Parathyroid adenoma (tissue), 2 donors: Measurements from ENCODE around the gene SBNO2.

ENCODE experiments used
- H2AFZ ChIP-seq: fragments of 300-600 bp; sonication (generic); one replicate; pipeline ENCODE4 v1.7.0; 2017; ENCODE audit warnings: antibody characterized with exemption, mild to moderate bottlenecking
- H3K27ac ChIP-seq: fragments of 300-600 bp; sonication (generic); one replicate; pipeline ENCODE4 v1.7.0; 2017
- H3K27me3 ChIP-seq: fragments of 300-600 bp; sonication (generic); one replicate; pipeline ENCODE4 v1.7.0; 2017; ENCODE audit warnings: low read length; ENCODE audit not compliant: control insufficient read depth, insufficient read depth
- H3K36me3 ChIP-seq: fragments of 300-600 bp; sonication (generic); one replicate; pipeline ENCODE4 v1.7.0; 2017; ENCODE audit warnings: low read length; ENCODE audit not compliant: control insufficient read depth, insufficient read depth
- H3K4me1 ChIP-seq: fragments of 300-600 bp; sonication (generic); one replicate; pipeline ENCODE4 v1.7.0; 2017; ENCODE audit warnings: control low read depth
- H3K4me2 ChIP-seq: fragments of 300-600 bp; sonication (generic); one replicate; pipeline ENCODE4 v1.7.0; 2017; ENCODE audit warnings: low read length
- H3K4me3 ChIP-seq: fragments of 300-600 bp; sonication (generic); one replicate; pipeline ENCODE4 v1.7.0; 2017; ENCODE audit warnings: low read depth, low read length
- H3K79me2 ChIP-seq: fragments of 300-600 bp; sonication (generic); one replicate; pipeline ENCODE4 v1.7.0; 2017; ENCODE audit warnings: control low read depth
- H3K9ac ChIP-seq: fragments of 300-600 bp; sonication (generic); one replicate; pipeline ENCODE4 v1.7.0; 2017; ENCODE audit warnings: mild to moderate bottlenecking
- H3K9me3 ChIP-seq: fragments of 300-600 bp; sonication (generic); one replicate; pipeline ENCODE4 v1.7.0; 2017; ENCODE audit warnings: low read length; ENCODE audit not compliant: control insufficient read depth
- TF ChIP-seq, protein P1 (sequence below): fragments of 300-600 bp; sonication (generic); IDR thresholded peaks from one replicate; pipeline ENCODE4 v1.7.0; 2017; ENCODE audit warnings: antibody characterized with exemption, mild to moderate bottlenecking
- donor health status: primary hyperparathyroidism.

SBNO2 gene

GRCh38 chr19:1143828-1144399 is 30.2 kb downstream of the SBNO2 start:
- Histone ChIP-seq H3K27ac (no peak overlapping the region), H3K4me2 (no peak overlapping the region), H3K27me3 (no peaks in the 10 kb centered on the region), H2AFZ (no peak overlapping the region), H3K4me1 (no peaks in the 10 kb centered on the region), H3K9me3 (no peaks in the 10 kb centered on the region), H3K36me3 (no peaks in the 10 kb centered on the region), H3K4me3 (no peak overlapping the region), H3K79me2 (peaks cover 10% of the 10 kb centered on the region), H3K9ac (no peak overlapping the region)
- TF ChIP-seq, protein P1, sequence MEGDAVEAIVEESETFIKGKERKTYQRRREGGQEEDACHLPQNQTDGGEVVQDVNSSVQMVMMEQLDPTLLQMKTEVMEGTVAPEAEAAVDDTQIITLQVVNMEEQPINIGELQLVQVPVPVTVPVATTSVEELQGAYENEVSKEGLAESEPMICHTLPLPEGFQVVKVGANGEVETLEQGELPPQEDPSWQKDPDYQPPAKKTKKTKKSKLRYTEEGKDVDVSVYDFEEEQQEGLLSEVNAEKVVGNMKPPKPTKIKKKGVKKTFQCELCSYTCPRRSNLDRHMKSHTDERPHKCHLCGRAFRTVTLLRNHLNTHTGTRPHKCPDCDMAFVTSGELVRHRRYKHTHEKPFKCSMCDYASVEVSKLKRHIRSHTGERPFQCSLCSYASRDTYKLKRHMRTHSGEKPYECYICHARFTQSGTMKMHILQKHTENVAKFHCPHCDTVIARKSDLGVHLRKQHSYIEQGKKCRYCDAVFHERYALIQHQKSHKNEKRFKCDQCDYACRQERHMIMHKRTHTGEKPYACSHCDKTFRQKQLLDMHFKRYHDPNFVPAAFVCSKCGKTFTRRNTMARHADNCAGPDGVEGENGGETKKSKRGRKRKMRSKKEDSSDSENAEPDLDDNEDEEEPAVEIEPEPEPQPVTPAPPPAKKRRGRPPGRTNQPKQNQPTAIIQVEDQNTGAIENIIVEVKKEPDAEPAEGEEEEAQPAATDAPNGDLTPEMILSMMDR: no peak

- peaks cover 13% of the 10 kb centered on the region for H3K79me2 ChIP-seq
- no peak overlapping the region for H3K4me2 ChIP-seq
- no peaks in the 10 kb centered on the region for H3K9me3 ChIP-seq
- H3K36me3 ChIP-seq: no peaks in the 10 kb centered on the region
- no peak overlapping the region for H3K9ac ChIP-seq
- TF ChIP-seq, protein P1: no peak
- H3K4me3 ChIP-seq: no peak overlapping the region
- no peak overlapping the region for H3K27ac ChIP-seq
- H3K27me3 ChIP-seq: no peaks in the 10 kb centered on the region
- no peak overlapping the region for H2AFZ ChIP-seq
- no peaks in the 10 kb centered on the region for H3K4me1 ChIP-seq
Observed at GRCh38 chr19:1141944-1142343, 32.1 kb downstream of the SBNO2 start.

DNA sequence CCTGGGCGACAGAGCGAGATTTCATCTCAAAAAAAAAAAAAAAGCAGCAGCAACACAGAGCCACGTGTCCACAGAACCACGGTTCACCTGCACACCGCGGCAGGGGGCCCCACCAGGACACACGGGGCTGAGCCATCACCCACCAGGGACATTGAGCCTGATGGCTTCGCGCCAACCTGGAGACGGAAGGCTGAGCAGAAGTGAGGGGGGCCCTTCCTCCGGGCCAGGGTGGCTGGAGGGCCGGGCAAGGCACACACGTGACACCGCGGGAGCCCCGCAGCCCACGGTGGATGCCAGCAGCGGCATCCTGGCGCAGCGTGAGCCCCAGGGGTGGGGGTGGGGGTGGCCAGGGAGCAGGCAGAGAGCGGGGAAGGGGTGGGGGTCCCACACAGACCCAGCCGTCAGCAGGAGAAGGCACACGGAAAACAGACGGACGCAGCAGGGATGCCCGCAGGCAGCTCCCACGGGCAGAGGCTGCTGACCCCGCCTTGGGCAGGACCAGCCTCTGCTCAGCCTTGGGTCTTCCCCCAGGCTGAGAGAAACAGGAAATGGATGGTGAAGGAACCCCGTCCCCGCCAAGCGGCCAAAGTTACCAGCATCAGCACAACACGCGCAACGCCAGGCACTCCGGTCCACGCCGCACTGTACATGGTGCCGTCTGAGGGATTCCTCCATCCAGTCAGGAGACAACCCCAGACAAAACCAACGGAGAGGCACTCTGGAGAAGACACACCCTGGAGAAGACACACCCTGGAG is 33.6 kb downstream of the SBNO2 start:
- H3K4me3 ChIP-seq: no peak overlapping the region
- no peaks in the 10 kb centered on the region for H3K36me3 ChIP-seq
- H3K9me3 ChIP-seq: no peaks in the 10 kb centered on the region
- no peak overlapping the region for H3K4me2 ChIP-seq
- H3K27me3 ChIP-seq: no peaks in the 10 kb centered on the region
- no peak overlapping the region for H3K9ac ChIP-seq
- TF ChIP-seq, protein P1: no peak
- no peaks in the 10 kb centered on the region for H3K4me1 ChIP-seq
- no peak overlapping the region for H2AFZ ChIP-seq
- no peak overlapping the region for H3K27ac ChIP-seq
- peaks cover 14% of the 10 kb centered on the region for H3K79me2 ChIP-seq

- no peak overlapping the region for H3K4me2 ChIP-seq
Observed at GRCh38 chr19:1139126-1139525, 34.9 kb downstream of the SBNO2 start.

More at GRCh38 chr19:1139126-1139525, 34.9 kb downstream of the SBNO2 start:
- H3K4me1 ChIP-seq: no peaks in the 10 kb centered on the region
- no peak overlapping the region for H3K27ac ChIP-seq
- H3K36me3 ChIP-seq: no peaks in the 10 kb centered on the region
- H3K79me2 ChIP-seq: peaks cover 20% of the 10 kb centered on the region
- H3K9me3 ChIP-seq: no peaks in the 10 kb centered on the region
- H3K27me3 ChIP-seq: no peaks in the 10 kb centered on the region
- H3K9ac ChIP-seq: no peak overlapping the region
- no peak overlapping the region for H2AFZ ChIP-seq
- TF ChIP-seq, protein P1: no peak
- H3K4me3 ChIP-seq: no peak overlapping the region
